GM19328 (cell line): ENCODE data around the gene ABI2.
"Not testable (repeated sequence)": the region's sequence is repeated elsewhere in the genome, so short reads cannot be mapped to it uniquely, and the experiment has no call there.

ENCODE experiments used
- ATAC-seq: cut with Tn5 transposase; IDR thresholded peaks from one replicate; pipeline ENCODE4 v1.9.1; 2021; ENCODE audit warnings: mild to moderate bottlenecking, moderate library complexity; ENCODE audit not compliant: unreplicated experiment

The ABI2 gene

GRCh38 chr2:203418271-203418670, 90.1 kb downstream of the ABI2 start:
- no peak for ATAC-seq

GRCh38 chr2:203427061-203427460, 98.9 kb downstream of the ABI2 start:
- no peak for ATAC-seq

GRCh38 chr2:203429643-203430042, 101.4 kb downstream of the ABI2 start:
- not testable (repeated sequence) for ATAC-seq

GRCh38 chr2:203431391-203432185, 103.4 kb downstream of the ABI2 start:
- no peak for ATAC-seq

DNA sequence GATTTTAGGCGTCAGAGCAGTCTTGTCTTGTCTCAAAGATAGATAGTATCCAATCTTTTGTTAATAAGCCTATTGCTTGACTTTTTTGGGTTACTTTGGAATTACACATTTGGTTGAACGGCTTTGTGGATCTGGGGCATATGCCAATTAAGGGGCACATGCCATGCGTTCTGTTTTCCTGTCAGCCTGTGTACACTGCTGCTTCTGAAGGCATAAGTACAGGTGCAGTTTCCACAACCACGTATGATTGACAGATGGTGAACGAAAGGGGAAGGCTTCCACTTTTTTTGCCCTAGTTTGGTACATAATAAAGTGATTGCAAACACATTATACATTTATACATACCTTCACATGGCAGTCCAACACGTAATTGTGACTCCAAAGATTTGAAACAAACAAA, 104.6 kb downstream of the ABI2 start:
- no peak for ATAC-seq

DNA sequence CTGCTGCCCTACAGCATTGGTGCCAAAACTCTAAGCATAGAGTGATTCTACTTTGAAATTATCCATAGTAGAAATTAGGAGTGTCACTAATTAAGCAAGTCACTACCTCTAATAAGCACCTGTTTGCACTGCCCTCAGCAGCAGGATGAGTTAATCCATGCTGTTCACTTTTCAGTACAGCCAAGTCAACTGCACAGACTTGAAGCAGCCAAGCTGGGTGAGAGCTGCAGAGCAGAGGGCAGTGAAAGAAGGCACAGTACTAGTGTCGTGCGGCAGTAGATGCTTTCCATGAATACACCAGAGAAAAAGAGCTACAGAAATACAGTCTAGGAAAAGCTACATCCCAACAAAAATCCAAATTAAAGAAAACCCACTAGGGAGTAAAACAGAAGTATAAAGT, 108.3 kb downstream of the ABI2 start:
- ATAC-seq: no peak

DNA sequence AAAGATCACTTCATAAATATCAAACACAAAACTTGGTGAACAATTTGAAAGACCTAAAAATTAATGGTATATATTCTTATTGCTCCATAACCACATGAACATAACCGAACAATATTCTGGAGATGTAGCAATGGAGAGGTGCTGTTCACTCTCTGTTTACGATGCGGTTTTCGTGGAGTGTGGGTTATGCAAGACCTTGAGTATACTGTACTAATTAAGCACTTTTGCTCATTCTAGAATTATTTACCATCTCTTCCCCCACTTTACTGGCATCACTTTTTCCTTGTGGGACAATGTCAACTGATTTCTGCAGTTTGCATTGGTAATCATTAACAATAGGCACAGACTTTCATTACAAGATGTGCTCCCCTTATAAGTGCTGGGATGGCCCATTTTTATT, 109.3 kb downstream of the ABI2 start:
- ATAC-seq: no peak

GRCh38 chr2:203438528-203438927, 110.3 kb downstream of the ABI2 start:
- ATAC-seq: no peak

- no peak for ATAC-seq
These were observed 112.5 kb downstream of the ABI2 start for GRCh38 chr2:203440671-203441070.

DNA sequence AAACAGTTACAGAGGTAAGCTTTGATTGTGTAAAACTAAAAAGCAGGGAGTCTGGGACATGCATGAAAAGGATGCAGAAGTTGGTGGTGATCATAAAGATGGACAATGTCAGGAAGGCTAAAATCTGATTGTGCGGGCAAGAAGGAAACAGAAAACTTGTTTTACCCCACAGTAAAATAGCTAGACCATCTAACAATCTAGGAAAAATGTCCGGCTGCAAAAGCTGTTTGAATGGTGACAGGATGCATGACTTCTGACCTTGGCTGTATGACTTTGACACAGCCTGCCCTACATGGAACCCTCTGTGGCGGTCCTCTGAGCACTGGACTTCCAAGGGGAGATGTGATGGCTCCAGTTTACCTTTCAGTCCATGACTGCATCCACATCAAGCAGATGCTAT, 113.3 kb downstream of the ABI2 start:
- ATAC-seq: no peak

- no peak for ATAC-seq
These were observed 114.3 kb downstream of the ABI2 start for GRCh38 chr2:203442463-203442862.

DNA sequence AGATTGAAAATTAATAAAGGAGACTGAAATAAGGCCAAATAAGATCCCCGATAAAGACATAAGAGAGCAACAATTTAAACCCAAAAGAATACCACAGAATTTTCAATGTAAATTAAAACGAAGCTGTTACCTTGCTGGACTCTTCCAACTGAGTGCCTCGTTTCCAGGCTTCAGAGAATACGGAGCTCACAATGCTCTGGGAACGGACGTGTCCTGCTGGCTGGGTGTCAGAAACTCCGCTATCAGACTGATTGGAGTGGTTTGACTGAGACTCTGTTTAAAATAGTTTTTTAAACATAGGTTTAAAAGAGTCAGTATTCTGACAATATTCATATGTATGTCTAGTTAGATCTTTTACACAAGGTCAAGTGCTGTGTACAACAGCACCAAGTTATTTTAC, 116.5 kb downstream of the ABI2 start:
- no peak for ATAC-seq

GRCh38 chr2:203446071-203446481, 117.9 kb downstream of the ABI2 start:
- ATAC-seq: no peak

GRCh38 chr2:203446780-203447179, 118.6 kb downstream of the ABI2 start:
- ATAC-seq: no peak

DNA sequence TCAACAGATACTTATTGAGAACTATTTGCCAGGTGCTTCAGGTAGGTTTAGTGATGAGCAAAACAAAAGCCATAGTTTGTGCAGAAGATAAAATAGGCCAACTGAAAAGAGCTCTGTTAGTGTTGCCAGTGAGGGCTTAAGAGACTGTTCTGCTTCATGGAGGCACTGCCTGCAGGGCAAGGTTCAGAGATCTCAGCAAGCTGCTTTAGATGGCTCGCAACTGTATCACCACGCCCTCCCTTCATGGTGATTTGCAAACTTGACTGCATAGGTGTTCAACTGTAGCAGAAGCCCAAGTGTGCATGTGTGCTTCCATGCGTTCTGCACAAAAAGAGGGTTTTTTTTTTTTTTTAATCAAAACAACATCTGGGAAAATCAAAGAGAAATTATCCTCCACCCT, 122.4 kb downstream of the ABI2 start:
- ATAC-seq: no peak

- no peak for ATAC-seq
These were observed 122.8 kb downstream of the ABI2 start for GRCh38 chr2:203451011-203451410.

DNA sequence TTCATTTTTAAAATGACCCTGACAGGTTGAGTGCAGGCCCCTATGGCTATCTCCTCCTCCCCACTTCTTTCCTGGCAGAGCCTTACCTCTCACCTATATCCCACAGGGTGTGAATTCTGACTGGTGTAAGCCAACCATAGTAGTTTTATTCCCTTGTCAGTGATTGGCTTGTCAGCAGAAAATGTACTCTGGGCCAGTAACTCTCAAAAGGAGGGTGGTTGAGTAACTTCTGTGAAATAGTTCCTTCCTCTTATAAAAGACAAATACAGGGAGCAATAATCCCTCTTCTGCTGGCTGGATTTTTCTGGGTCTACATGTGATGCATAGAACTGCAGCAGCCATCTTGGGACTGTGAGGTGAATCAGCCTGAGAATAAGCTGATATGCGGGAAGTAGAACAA, 123.5 kb downstream of the ABI2 start:
- ATAC-seq: no peak

DNA sequence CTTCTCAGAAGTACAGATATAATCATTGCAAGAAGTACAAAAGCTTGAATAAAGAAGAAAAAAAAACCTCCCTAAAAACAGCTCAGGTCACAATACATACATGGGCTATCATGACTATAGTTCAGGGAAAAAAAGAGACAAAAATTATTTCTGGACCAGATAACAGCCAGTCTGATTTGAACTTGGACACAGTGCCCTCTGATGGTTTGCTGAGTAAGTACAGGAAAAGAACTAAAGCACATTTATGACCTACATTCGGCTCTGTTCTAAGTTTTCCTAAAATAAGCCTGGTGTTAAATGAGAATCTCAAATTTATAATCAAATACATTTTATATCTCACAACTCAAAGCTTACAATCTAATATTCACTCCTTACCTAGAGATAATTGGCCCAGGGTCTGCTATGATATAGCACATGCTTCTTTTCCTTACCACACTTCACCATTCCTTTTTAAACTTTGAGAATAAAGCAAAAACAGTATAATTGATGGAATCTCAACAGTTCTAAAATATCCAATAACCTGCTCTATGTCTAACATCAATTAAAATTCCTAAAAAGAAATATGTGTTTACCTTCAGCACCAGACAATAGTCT, 125.8 kb downstream of the ABI2 start:
- ATAC-seq: no peak

- no peak for ATAC-seq
These were observed 127.0 kb downstream of the ABI2 start for GRCh38 chr2:203455209-203455608.

- ATAC-seq: no peak
These were observed 133.6 kb downstream of the ABI2 start for GRCh38 chr2:203461746-203462145.

DNA sequence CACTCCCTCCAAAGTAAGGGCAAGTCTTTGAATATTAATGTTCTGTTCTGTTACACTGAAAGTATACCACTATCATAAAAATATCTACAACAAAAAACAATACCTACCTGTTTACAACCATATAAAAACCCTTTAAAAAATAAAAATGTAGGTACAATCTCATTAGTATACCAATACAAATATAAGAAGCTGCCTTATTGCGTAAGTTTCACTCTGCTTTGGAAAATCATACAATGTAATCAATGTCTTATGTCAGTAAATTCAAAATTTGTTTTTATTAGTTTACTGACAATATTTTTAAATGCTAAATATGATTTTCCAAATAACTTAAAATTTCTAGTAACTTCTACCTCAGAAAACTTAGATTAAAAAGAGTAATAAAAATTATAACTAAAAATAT, 134.1 kb downstream of the ABI2 start:
- ATAC-seq: no peak

- ATAC-seq: no peak
These were observed 135.1 kb downstream of the ABI2 start for GRCh38 chr2:203463266-203463678.

GRCh38 chr2:203469546-203469945, 141.4 kb downstream of the ABI2 start:
- no peak for ATAC-seq
